Measurements from ENCODE around the gene PARD3B. TPM values are rescaled to one million over a fixed set of nuclear protein-coding genes. Genes with fewer than 3 reads are reported as not detected.

Gene PARD3B
- polyA plus RNA-seq, 1 donor, result 10.3 TPM

DNA sequence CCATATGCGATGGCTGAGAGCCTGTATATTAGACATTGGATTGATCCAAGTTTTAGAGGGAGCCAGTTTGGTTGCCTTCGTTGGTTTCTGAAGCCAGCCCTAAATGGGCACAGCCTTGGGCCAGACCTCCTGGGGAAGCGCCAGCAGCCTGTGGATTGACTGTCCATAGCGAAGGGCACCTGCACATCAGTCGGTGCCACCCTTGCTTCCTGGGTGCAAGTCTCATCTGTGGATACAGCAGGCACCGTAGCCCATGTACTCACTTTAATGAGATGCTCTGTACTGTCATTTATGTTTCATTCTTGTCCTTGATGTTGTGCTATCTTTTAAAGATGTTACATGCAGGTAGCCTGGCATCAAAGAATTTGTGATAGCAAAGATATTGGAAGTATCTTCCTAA is 600.6 kb downstream of the PARD3B start:
- DNase-seq, result no peak

DNA sequence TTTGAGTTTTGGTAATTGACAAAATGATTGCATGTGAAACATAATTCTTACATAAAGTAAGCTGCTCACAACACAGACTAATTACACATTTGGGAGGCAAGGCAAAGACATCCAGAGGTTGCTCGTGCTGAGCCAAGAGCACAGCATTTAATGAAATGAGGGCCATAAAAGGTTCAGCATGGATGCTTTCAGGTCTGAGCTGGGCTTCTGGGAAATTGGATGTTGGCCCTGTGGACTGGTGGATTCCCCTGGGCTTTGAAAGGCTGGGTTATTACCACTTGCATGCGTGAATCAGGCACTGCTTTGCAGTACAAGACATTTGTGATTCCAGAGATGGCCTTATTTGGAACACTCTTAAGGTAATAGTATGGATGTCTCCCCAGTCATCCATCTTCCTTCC is 603.5 kb downstream of the PARD3B start:
- no peak for DNase-seq

DNA sequence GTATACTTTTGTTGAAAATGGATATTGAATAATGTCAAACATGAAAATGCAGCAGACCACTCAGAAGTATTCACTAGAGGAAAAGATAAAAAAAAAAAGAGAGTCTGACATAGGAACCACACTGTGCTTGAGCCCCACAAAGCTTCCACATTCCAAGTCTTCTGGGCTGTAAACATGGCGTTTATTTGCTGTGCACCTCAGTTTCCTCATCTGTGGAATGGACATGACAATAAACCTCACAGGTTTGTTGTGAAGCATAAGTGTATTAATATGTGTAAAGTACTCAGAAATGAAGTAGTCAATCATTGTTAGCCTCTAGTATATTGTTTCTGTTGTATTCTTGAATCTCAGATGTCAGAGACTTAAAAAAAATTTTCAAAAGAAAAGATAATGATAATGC is 611.2 kb downstream of the PARD3B start:
- no peak for DNase-seq

DNA sequence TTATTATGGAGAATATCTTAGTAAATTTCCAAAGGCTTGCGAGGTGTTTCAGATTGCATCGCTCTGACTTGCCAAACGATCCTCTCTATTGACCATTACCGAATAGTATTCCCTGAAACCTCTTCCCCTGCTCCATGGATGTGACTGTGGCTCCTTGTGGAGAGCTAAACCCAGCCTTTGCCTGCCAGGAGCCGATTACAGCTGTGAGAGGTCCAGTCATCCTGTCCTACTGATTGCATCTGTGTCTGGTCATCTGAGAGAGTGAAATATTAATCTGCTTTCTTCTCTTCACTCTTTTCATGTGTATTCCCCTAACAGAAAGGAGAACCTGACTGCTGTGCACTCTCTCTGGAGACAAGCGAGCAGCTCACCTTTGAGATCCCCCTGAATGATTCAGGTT is 613.1 kb downstream of the PARD3B start:
- DNase-seq, result no peak

DNA sequence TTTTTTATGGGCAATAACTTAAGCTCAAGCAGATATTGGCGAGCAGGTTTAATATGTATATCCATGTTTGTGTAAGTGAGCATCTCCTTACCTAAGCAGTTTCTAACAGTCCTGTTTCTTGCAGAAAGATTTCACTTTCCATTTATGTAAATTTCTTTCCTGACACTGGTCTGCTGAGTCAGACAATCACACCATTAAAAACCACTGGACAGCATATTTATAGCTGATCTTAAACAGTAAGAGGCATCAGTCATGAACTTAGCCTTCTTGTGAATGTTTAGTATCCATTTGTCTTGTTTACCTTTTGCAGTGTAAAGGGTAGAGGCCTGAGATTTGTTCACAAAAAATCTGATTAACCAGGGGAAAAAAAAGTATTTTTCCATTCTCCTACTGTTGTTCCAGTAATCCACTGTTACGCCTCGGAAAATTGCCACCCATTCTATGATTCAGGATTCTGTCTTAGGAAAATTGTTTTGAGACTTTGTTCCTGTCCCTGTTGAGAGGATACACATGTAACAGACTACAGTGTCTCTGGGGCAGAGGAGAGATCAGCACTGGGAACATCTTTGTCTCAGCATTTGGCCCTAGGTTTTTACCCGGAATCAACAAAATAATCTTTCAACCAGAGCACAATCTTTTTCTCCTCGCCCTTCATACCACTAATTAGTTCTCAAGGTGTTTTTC is 616.0 kb downstream of the PARD3B start:
- DNase-seq, result no peak

DNA sequence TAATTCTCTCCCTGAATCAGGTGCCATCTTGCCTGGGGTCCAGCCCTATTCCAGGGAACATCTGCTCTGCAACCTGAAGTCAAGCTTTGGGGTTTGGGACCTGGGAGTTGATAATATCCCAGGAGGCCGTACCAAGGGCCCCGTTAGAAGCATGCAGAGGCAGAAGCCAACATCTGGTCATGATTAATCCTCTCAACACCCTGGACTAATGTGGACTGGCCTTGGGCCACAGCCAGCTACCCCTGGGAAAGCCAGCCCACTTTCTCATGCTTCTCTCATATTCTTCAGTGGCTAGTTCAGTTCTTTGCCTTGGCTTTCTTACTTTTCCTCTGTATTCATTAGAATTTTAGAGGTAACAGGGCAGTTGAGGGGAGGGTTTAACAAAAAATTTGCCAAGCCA is 621.5 kb downstream of the PARD3B start:
- DNase-seq, result no peak

DNA sequence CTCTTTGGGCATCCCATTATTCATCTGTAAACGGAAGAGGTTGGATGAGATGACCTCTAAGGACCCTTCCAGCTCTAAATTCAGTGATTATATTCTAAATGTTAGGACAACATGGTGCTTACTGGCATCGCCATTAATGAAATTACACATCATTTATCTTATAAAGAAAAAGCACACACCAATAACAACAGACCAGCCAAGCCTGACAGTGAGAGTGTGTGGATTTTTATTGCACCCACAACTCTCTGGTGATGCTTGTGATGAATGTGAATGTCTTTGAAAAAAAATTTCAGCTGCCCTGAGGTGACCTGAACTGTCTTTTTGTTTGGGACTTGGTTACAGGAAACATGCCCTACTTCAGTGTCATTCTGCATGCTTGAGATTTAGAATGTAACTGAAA is 623.7 kb downstream of the PARD3B start:
- no peak for DNase-seq

DNA sequence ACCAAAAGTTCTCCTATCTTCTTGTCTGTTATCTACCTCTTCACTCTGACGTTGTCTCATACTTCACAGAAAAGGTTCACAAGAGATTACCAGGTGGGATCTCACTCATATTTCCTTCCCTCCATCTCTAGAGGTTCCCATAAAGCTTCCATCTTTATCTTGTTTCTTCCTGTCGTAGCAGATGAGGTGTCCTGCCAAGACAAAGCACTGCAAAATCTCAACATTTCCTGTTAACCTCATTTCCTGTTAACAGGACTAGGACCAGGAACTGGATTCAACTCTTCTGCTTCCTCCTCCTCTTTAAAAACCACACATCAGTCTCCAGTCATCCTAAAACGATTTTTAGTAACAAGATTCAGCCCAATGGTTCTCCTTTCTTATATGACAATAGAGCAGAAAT is 624.2 kb downstream of the PARD3B start:
- DNase-seq, result no peak

DNA sequence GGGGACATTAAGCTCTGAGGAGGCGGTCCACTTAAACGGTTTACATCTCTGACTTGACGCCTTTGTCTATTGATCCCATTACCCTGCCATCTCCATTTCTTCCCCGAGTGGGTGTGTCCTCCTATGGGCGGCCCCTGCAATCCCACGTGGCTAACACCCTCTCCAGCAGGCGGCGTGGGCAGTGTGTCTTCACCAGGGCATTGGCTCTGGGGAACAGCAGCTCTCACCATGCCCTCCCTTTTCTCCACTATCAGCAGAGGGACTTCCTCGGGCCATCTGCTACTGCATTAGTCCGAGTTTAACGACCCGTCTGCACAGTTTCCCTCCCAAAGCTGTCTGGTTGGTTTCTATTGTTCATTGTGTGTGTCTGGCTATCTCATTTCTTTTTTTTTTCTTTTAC is 625.1 kb downstream of the PARD3B start:
- no peak for DNase-seq

DNA sequence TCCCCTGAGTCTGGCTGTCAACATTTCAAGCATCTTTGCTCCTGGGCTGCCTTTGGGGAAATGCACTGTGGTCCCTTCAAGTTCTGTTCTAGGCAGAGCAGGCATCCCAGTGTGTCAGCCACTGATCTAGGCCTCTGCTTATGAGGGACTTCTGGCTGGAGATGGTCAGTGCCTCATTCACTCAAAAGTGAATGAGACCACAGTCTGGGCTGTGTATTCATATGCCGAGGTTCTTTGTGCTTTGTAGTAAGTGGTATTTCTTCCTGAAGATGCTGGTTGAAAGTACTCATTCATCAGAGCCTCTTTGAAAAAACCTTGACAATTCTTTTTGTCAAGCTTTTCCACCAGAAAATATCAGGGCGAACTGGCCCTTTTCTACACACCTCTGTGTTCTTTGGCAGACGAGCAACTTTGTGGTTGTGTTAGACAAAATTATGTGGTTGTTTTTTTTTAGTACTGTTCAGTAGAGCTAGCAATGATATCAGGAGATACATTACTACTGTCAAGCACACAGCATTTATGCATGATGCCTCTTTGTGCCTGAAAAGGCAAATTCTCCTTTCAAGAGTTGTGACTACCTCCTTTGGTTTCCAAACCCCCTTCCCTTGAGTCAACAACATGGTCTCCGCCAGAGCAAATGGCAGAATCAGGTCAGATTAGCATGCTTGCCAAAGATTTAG is 626.1 kb downstream of the PARD3B start:
- no peak for DNase-seq

DNA sequence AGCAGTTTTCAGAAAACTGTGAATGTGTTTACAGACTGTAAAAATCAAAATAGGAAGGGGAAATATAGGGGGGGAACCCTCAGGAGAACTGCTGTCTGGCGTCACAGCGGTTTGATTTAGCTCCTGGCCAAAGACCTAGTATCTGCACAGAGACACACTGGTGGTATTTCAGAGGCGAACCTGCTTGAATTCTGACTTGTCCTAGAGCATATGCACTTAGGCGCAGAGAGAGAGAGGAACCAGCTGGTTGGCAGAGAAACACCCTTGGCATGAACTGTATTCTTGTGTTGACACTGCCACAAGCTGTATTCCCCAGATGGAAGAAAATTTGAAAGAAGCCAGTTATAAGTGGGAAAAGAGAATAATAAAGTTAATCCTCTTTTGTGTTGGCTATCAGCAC is 630.6 kb downstream of the PARD3B start:
- no peak for DNase-seq

DNA sequence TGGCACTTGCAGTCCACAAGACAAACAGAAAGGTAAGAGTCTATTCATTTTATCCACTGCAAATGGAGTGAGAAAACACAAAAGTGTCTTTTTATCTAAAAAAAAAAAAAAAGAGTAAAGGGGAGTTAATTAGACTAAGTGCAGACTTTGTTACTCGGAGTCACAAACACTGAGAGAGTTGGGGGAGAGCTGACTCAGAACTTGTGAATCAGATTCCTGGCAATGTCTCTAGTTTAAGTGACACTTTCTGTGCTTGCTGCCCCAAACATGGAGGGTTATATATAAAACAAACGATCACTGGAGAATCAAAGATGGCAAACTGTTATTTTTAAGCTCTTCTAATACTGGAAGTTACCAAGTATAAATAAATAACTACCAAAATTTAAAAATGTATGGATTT is 631.3 kb downstream of the PARD3B start:
- no peak for DNase-seq

DNA sequence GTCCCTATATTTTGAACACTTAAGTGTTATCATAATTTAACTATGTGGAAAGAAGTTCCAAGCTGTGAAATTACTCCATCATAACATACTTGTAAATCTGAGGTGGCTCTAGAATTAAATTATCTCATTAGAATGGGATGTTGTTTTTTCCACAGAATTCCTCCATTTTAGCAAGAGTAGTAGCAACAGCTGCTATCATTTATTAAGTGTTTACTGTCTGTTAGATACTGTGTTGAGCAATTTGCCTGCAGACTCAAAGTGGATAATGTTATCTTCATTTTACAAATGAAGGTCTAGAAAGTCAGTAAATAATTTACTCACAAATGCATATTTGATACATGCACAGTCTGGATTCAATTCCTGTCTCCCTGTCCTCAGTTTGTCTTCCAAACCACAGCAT is 632.3 kb downstream of the PARD3B start:
- DNase-seq, result no peak

DNA sequence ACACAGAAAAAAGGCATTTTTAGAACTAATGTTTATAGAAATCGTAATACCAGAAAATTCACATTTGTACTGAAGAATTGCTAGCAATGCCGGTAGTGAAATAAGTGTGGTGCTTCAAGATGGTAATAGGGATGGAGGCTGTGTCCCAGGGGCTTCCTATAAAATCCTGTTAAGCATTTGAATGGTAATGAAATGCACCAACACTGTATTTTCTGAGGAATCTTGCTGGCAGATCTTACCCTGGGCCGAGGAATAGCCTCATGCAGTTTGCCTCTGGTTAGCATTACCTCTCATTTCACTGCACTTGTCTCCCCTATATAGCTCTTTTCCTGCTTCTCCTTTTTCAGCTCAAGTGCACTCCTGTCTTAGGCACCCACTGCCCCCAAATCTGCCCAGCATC is 635.5 kb downstream of the PARD3B start:
- no peak for DNase-seq

DNA sequence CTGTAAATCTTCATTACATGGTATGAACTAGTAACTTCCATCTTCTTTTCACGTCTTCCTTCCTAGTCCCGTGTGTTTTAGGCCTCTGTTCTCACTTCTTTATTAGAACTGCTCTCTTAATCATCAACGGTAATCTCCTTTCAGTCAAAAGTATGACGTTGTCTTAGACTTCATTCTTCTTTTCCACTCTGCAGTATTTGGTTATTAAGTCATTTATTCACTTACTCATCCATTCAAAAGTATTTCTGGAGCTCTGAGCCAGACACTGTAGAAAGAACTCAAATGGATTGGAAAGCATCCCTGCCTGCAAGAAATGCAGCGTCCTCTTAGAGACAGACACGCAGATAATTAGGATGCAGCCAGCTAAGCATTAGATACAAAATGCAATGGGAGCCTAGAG is 642.5 kb downstream of the PARD3B start:
- no peak for DNase-seq

DNA sequence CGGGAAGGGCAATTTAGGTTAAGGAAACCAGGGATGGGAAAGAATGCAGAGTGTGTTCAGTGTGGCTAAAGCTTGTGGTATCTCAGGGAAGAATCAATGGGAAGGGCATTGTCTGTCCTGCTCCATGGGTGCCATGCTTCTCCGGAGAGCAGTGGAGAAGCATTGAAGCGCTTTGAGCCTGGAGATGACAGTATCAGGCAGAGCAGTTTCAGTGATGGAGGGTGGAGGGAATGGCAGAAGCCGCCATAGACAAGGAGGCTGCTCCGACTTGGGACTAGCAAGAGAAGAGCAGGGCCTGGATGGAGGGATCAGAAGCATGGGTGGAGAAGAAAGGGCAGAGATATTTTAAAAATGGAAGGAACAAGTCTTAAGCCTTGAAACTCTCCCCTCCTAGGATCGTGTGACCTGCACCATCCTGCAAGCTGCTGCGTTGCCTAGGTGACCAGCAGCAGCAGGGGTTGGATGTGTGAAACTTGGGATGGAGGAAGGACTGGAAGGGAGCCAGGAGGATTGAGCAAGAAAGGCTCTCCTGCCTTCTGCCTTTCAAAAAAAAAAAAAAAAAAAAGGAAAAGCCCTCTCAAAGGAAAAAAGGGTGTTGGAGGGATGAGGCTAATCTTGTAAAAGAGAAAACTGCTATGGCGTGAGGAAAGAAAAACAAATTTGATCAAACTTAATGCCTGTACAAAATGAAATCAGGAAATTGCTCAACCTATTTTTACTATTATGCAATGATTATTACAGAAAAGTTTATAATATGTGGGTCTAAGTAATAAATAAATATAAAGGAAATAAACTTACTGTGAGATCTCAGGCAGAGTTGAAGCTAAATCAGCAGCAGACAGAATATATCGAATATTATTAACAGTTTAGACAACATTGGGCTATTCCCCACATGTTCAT is 643.2 kb downstream of the PARD3B start:
- DNase-seq, result peak; percentile 32

DNA sequence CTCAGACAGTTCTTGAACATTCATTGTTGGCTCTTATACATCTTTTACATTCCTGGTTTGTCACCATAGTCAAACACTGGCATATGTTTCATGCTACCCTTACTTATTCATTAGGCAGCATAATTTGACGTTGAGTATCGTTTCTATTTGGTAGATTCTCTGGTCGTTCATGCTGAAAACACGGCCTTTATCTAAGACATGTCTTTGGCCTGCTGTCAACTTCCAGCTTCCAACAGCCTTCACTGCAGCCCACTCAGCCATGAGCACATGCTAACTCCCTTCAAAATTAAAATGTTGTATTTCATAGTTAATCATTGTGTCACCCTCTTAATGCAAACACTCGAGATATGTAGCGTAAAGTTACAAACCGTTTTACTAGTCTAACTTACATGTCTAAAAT is 644.0 kb downstream of the PARD3B start:
- no peak for DNase-seq

DNA sequence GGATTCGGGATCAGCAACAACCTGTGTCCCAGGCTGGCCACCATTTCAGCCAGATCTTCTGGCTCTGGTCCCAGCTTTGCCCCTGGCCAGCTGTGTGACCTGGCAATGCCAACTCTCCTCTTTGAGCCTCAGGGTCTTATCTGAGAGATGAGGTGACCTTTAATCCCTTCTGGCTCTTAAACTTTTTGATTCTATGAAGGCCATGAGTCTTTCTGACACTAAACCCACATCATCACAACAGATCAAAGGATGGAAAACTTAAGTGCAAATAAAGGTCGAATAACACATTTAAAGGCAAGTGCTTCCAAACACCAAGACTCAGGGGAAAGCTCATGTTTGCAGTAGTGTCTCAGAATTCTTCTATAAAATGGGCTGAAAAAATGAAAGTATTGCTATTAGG is 645.3 kb downstream of the PARD3B start:
- DNase-seq, result no peak

DNA sequence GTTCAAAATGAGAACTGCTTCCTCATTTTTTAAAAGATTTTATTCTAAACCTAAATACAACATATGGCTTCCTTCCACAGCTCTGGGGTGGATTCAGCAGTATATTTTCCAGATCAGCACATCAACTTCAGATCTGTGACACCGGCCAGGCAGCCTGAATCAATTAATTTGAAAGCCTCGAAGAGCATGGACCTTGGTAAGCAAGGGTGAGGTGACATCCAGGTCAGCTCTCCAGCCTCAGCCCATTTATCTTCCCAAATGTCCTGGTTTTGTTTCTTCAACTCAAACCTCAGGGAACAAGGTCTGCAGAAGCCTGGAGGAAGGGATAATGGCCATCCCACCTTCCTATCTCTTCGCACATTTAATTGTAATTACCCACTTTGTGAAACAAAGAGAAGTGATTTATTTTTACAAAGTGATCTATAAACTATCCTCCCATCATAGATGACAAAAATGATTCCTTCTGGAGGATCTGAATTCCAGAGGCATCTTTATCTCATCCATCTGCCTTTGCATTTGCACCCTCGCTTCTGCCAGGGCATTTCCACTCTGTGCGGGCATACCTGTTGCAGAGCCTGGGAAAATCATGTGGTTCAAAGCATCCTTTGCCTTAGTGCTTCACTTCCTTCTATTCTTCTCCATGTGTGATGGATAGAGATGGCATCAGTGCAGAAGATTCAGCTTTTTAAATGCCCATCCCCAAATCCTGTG is 648.0 kb downstream of the PARD3B start:
- no peak for DNase-seq

DNA sequence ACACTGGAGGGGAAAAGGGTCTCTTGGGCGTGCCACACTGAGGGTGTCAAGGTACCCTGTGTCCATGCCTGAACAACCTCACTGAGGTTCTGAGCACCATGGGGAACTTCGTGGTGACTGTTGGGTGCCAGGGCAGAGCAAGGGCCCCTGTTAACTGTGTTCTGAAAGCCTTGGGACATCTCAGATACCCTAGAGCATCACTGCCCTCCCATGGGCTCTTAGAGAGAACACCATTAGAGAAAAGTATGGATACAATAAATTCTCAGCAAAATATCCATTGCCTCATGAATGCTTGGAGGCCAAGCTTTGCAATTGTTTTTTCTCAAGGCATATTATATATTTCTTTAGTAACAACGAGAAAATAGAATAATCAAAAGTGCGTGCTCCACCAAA is 648.6 kb downstream of the PARD3B start:
- DNase-seq, result no peak

DNA sequence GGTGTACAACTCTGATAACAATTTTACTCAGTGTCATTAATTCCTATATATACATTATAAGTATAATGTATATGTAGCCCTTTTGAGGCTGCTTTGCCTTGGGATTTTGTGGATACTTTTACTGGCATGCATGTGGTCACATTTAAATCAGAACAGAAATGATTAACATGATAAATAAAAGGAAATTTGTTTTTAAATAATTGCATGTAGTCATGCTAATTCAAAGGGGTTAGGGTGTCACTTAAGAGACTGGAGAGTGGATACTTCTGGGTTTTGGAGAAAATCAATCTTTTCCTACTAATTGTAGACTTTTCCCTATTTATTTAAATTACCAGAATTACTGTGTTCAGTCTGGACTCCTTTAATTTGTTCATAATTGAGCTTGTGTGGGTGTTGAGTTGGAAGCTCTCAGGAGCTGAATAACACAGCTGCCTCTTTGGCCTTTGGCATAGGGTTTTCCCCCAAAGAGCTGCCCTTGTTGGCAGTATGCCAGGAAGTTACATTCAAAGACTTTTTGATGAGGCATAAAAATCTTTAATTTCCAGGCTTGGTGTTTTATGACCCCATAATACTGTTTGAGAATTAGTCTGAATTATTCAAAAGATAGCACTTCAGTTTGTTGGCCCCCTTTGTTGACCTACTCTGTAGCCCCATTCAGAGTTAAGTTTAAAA is 652.3 kb downstream of the PARD3B start:
- no peak for DNase-seq

DNA sequence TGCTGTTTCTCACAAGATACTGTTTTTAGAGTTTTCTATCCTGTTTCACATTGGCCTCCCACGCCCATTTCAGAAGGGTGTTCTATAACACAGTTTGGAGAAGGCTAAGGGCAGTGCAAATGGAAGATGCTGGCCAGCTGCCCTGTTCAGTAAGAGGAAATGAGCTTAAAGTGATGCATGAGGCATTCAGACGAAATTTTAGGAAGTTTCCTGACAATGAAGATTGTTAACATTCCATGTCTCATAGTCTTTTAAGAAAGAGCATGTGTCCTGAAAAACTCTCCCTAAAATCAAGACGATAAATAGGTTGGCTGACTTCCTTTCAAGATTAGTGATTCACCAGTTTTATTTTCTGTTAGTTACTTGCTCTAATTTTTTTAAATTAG is 652.9 kb downstream of the PARD3B start:
- DNase-seq, result no peak
